ENCODE results near the gene SERPINE2. TPM values are rescaled to one million over a fixed set of nuclear protein-coding genes. Genes with fewer than 3 reads are reported as not detected.
A peak's percentile ranks its signal among the peaks of the same experiment; 100 is the strongest.

SERPINE2 gene
- total RNA-seq, 4 donors from 2014 or later, result 4.9 to 37.4 (median 15.8) TPM

DNA sequence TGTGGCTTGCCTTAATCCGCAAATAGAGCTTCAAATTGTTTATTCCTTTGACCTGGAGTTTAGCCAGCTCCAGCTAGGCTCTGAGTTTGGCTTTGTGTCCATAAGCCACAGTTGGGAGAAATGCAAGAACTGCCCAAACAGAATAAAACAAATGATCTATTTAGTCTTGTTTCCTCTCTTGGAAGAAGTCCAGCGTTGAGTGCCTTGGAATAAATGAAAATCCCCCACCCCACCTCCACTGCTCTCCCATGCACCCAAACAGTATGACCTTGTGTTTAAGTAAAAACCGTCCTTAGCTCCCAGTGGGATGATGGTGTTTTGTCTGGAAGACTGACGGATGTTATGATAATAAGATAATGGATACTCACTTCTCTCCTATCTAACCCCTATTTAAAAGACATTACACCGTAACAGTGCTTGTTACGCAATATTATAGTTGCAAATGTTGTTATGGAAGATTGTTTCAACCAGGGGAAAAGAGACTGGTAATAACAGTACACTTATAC lies 3.2 kb upstream of the SERPINE2 start:
- H3K4me1 ChIP-seq, result peaks cover 0 to 18% (median 8%) of the 10 kb centered on the region in 4 donors
- peaks cover 45% of the 10 kb centered on the region for H3K27me3 ChIP-seq
- no peak overlapping the region for H3K27ac ChIP-seq
- WGBS, 2 donors (ENCODE audit: low coverage in 1 of 2), result 40 to 48% methylated on average over 6 of the region's 6 CpGs
- in situ Hi-C loops (cut with MboI; ENCODE audit: low pct_ligation_motif_present in 1 of 4, low pct_unique_long_range_greater_than_20kb in 1 of 4, low sequenced_read_pairs in 3 of 4) (no loop called here), intact Hi-C loops (cut with DNase I; ENCODE audit: low total_unique reads) (no loop called here)
- DNase-seq, result no peak
- H3K36me3 ChIP-seq, result no peaks in the 10 kb centered on the region
- H3K4me3 ChIP-seq, result no peak overlapping the region
- TF ChIP-seq EP300 (IDR thresholded peaks at IDR 0.05; ENCODE audit: low read depth) (no peak), POLR2A (IDR thresholded peaks at IDR 0.05) (no peak), POLR2AphosphoS5 (IDR thresholded peaks at IDR 0.05) (no peak)
- TF ChIP-seq, protein P1, sequence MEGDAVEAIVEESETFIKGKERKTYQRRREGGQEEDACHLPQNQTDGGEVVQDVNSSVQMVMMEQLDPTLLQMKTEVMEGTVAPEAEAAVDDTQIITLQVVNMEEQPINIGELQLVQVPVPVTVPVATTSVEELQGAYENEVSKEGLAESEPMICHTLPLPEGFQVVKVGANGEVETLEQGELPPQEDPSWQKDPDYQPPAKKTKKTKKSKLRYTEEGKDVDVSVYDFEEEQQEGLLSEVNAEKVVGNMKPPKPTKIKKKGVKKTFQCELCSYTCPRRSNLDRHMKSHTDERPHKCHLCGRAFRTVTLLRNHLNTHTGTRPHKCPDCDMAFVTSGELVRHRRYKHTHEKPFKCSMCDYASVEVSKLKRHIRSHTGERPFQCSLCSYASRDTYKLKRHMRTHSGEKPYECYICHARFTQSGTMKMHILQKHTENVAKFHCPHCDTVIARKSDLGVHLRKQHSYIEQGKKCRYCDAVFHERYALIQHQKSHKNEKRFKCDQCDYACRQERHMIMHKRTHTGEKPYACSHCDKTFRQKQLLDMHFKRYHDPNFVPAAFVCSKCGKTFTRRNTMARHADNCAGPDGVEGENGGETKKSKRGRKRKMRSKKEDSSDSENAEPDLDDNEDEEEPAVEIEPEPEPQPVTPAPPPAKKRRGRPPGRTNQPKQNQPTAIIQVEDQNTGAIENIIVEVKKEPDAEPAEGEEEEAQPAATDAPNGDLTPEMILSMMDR (IDR thresholded peaks at IDR 0.05), result no peak
- no peaks in the 10 kb centered on the region for H3K9me3 ChIP-seq

DNA sequence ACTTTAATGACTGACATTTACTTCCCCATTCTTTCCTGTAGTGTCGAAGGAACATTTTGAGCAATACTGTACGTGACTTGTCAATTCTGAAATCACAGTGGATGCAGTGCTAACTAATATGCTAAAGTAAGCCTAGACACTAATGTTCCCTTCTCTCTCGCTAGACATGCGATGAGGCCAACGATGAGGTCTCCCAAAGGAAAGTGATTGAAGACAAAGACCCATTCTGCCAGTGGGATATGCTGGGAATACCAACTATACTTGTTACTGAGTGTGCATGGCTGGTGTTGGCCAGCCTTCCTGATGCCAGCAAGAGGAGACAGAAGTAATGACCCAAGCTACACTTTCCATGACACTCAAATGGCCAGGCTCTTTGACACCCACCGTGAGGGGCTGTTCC lies 2.5 kb upstream of the SERPINE2 start:
- Histone ChIP-seq H3K27me3 (peaks cover 52% of the 10 kb centered on the region), H3K9me3 (no peaks in the 10 kb centered on the region), H3K36me3 (no peaks in the 10 kb centered on the region), H3K4me3 (no peak overlapping the region), H3K27ac (no peak overlapping the region), H3K4me1 (peaks cover 0 to 18% (median 8%) of the 10 kb centered on the region in 4 donors)
- DNase-seq, result no peak
- intact Hi-C loops (cut with DNase I; ENCODE audit: low total_unique reads) (no loop called here), in situ Hi-C loops (cut with MboI; ENCODE audit: low pct_ligation_motif_present in 1 of 4, low pct_unique_long_range_greater_than_20kb in 1 of 4, low sequenced_read_pairs in 3 of 4) (no loop called here)
- WGBS, 2 donors (ENCODE audit: low coverage in 1 of 2), result 67 to 85% methylated on average over 1 to 6 of the region's 6 CpGs
- TF ChIP-seq POLR2A (IDR thresholded peaks at IDR 0.05), result no peak
- TF ChIP-seq EP300 (IDR thresholded peaks at IDR 0.05; ENCODE audit: low read depth), result no peak
- TF ChIP-seq, protein P1 (IDR thresholded peaks at IDR 0.05), result no peak
- no peak for TF ChIP-seq POLR2AphosphoS5 (IDR thresholded peaks at IDR 0.05)

DNA sequence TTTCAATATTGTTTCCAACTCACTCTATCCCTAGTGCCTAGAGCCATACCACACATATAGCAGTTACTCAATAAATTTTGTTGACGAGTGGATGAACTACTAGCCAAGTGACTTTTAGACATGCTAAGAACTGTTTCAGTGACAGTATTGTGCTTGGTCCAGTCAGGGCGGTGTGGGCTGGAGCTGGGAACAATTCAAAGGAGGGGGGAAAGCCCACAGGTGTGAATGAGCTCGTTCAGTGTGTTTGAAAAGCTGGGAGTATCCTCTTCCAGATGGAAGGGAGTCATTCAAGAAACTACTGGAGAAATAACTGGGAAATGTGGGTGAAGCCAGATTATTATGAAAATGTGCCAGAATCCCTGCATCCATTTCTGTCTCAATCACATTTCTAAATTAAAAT lies 1.7 kb upstream of the SERPINE2 start:
- DNase-seq, result no peak
- intact Hi-C loops (cut with DNase I; ENCODE audit: low total_unique reads) (no loop called here), in situ Hi-C loops (cut with MboI; ENCODE audit: low pct_ligation_motif_present in 1 of 4, low pct_unique_long_range_greater_than_20kb in 1 of 4, low sequenced_read_pairs in 3 of 4) (no loop called here)
- Histone ChIP-seq H3K4me1 (peaks cover 0 to 18% (median 8%) of the 10 kb centered on the region in 4 donors), H3K4me3 (no peak overlapping the region), H3K36me3 (no peaks in the 10 kb centered on the region), H3K9me3 (no peaks in the 10 kb centered on the region), H3K27me3 (peaks cover 53% of the 10 kb centered on the region), H3K27ac (no peak overlapping the region)
- 60 to 83% methylated on average over 1 to 3 of the region's 3 CpGs for WGBS, 2 donors (ENCODE audit: low coverage in 1 of 2)
- TF ChIP-seq, protein P1 (IDR thresholded peaks at IDR 0.05), result no peak
- TF ChIP-seq POLR2AphosphoS5 (IDR thresholded peaks at IDR 0.05) (no peak), POLR2A (IDR thresholded peaks at IDR 0.05) (no peak), EP300 (IDR thresholded peaks at IDR 0.05; ENCODE audit: low read depth) (no peak)

DNA sequence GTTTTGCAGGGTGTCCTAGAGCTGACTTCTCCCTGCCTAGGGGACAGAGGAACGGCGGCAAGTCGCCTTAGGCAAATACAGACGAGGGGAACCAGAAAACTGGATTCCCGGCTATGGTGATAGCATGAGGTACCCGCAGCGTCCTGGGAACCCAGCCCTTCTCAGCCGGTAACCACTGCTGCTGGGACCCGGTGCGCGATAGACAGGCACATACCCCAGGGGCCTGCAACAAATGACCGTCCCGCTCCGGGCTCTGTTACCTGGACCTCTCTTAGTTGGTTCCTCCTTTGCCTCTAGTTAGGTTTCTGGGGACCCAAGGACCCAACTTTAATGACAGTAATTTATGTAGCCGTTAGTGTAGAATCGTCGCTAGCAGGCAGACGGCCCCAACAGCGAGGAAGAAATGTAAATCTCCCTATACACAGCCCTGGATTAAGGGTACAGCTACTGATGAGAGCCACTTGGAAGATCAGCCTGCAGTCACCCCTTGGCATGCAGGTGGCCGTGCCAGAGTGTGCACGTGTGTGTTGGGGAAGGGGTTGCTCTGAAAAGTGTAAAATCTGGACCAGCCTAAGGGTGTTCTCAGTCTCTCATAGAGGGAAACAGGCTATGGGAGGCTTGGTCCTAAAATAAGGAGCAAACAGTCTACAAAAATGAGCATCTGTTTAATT lies 819 bp upstream of the SERPINE2 start:
- intact Hi-C loops (cut with DNase I; ENCODE audit: low total_unique reads), result no loop called here
- H3K36me3 ChIP-seq, result no peaks in the 10 kb centered on the region
- peak overlapping the region in 2 of 4 donors; percentile 5 to 48 for H3K27ac ChIP-seq
- WGBS, 2 donors (ENCODE audit: low coverage in 1 of 2), result 16% methylated on average over 12 of the region's 21 CpGs; no CpG with 5 or more reads in 1 of the 2 donors
- peak overlapping the region; percentile 24 to 62 (median 58) for H3K4me3 ChIP-seq
- TF ChIP-seq, protein P1 (IDR thresholded peaks at IDR 0.05), result no peak
- no peak for TF ChIP-seq POLR2A (IDR thresholded peaks at IDR 0.05)
- TF ChIP-seq POLR2AphosphoS5 (IDR thresholded peaks at IDR 0.05), result no peak
- TF ChIP-seq EP300 (IDR thresholded peaks at IDR 0.05; ENCODE audit: low read depth), result no peak
- in situ Hi-C loops (cut with MboI; ENCODE audit: low pct_ligation_motif_present in 1 of 4, low pct_unique_long_range_greater_than_20kb in 1 of 4, low sequenced_read_pairs in 3 of 4), result no loop called here
- H3K9me3 ChIP-seq, result no peaks in the 10 kb centered on the region
- H3K27me3 ChIP-seq, result peaks cover 53% of the 10 kb centered on the region
- DNase-seq, result no peak
- H3K4me1 ChIP-seq, result peaks cover 0 to 18% (median 8%) of the 10 kb centered on the region in 4 donors
